Prostate gland (tissue), 2 donors: ENCODE data around the gene DOCK10.

ENCODE experiments used
- CTCF ChIP-seq, 4 experiments: fragments of 200-600 bp in 2 of 4; fragments of 450-650 bp in 2 of 4; sonication (generic) in 2 of 4; IDR thresholded peaks; 1 replicate in 3 of 4; 2 replicates in 1 of 4; pipeline ENCODE4 v1.5.1; 2016 to 2019; ENCODE audit warnings: antibody characterized with exemption in 4 of 4, mild to moderate bottlenecking in 2 of 4, moderate library complexity in 2 of 4
- POLR2A ChIP-seq: fragments of 450-650 bp; IDR thresholded peaks from one replicate; pipeline ENCODE4 v1.6.1; 2016; ENCODE audit warnings: antibody characterized with exemption, mild to moderate bottlenecking
- POLR2AphosphoS5 ChIP-seq: sonication (generic); formaldehyde crosslinking; IDR thresholded peaks from one replicate; pipeline ENCODE4 v1.6.1; 2017; ENCODE audit warnings: antibody characterized with exemption

- TF ChIP-seq CTCF (IDR thresholded peaks at IDR 0.05) (no peak), POLR2A (no peak), POLR2AphosphoS5 (no peak)
These were observed 27.2 kb upstream of the DOCK10 start for GRCh38 chr2:225069477-225069876.
